Activated CD4-positive, alpha-beta T cell treated with anti-CD3 and anti-CD28 coated beads for 1 hour (primary cell): ENCODE measurements around the gene OBSCN.

Experiments used
- DNase-seq: peaks from one replicate; pipeline ENCODE4 v3.0.0-alpha.2; 2020

The OBSCN gene

DNA sequence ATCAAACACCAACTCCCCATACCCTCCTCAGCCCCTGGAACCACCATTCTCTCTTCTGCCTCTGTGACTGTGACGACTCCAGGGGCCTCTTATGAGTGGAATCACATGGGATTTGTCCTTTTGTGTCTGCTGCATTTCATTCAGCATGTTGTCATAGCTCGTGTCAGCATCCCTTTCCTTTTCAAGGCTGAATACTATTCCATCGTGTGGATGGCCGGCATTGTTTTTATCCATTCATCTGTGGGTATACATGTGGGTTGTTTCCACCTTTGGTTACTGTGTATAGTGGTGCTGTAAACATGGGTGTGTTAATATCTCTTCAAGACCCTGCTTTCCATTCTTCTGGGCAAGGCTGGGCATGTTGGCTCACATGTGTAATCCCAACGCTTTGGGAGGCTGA lies 17.1 kb upstream of the OBSCN start:
- DNase-seq: no peak

- DNase-seq: no peak
Measured at GRCh38 chr1:228194436-228194835, 13.4 kb upstream of the OBSCN start.

- no peak for DNase-seq
Measured at GRCh38 chr1:228194921-228195812, 12.7 kb upstream of the OBSCN start.

GRCh38 chr1:228197555-228198147 lies 10.2 kb upstream of the OBSCN start:
- no peak for DNase-seq

DNA sequence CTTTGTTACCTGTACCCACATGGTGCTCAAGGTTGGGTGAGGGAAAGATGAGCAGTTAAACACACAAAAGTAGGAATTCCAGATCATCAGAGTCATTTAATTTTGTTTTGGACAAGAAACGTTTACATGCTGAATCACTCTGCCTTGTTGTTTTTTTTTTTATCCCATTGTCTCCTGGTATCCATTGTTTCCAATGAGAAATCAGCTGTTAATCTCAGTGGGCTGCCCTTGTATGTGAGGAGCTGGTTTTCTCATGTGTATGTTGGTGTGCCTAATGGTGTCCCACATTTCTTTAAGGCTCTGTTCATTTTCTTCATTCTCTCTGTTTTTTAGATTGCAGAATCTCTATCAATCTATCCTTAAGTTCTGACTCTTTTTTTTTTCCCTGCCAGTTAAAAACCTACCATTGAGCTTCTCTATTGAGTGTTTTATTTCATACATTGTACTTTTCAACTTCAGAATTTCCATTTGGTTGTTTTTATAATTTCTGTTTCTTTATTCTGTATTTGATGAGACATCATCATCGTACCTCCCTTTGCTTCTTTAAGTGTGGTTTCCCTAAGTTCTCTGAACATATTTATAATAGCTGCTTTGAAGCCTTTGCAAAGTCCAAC lies 8.8 kb upstream of the OBSCN start:
- no peak for DNase-seq

DNA sequence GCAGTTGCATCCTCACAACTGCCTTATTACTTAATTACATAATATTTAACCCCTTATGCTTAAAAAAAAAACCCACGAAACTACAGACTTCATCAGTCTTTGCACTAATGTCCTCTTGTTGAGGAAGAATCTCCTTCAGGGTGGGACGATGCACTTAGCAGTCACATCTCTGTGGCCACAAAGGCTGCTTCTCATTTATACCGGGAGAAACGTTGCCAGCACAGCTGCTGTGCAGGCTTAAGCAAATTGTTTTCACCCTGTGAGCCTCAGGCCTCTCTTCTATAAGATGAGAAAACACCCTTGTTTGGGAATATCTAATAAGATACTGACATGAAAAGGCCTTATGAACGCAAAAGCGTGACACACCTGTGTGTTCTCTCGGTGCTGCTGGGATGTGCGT lies 2.9 kb upstream of the OBSCN start:
- no peak for DNase-seq

DNA sequence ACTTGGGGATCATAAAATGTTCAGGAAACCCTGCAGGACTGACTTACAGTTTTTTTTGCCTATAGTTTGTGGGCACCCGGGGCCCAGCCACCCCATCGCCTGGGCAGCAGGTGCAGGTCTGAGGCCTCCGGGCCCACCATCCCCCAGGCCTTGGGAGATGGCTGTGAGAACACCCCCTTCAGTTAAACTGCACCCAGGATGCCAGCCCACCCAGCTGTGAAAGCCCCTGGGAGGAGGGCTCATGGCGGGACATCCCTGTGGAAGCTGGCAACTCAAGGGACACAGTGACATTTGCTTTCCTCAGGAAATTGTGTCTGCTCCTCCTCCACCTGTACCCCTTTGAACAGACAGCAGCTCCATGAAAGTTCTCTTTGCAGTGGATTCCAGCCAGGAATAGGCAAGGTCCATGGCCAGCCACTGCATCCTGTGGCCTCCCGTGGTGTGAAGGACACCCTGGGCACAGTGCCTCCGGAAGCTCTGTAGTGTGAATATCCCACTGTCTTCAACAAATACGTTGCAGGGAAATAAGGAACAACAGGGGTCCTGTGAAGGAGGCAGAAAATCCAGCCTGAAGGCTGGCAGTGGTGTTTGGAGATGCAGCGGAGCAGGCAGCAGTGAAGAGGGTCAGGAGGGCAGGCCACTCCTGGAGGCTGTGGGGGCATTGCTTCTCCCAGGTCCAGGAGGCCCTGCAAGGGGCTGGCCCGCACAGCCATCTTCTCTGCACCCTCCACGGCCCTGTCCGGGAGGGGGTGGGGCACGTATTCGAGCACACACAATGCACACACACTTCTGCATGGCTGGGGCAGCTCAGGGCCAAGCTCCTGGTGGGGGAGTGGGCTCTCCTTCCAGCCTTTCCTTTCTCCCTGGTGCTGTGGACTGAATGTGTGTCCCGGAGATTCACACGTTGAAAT lies 2.1 kb upstream of the OBSCN start:
- DNase-seq: no peak

GRCh38 chr1:228206582-228207351 lies 1.1 kb upstream of the OBSCN start:
- no peak for DNase-seq

DNA sequence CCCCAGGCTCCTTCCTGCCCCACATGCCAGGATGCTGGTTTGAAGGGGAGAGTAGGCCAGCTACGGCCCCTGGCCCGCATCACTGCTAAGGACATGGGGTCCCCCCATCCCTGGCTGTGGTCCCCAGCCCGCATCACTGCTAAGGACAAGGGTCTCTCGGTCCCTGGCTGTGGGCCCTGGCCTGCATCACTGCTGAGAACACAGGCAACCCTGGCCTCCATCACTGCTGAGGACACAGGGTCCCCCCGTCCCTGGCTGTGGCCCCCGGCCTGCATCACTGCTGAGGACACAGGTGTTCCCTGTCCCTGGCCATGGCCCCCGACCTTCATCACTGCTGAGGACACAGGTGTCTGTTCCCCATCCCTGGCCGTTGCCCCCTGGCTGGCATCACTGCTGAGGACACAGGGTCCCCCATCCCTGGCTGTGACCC lies 448 bp upstream of the OBSCN start:
- no peak for DNase-seq

DNA sequence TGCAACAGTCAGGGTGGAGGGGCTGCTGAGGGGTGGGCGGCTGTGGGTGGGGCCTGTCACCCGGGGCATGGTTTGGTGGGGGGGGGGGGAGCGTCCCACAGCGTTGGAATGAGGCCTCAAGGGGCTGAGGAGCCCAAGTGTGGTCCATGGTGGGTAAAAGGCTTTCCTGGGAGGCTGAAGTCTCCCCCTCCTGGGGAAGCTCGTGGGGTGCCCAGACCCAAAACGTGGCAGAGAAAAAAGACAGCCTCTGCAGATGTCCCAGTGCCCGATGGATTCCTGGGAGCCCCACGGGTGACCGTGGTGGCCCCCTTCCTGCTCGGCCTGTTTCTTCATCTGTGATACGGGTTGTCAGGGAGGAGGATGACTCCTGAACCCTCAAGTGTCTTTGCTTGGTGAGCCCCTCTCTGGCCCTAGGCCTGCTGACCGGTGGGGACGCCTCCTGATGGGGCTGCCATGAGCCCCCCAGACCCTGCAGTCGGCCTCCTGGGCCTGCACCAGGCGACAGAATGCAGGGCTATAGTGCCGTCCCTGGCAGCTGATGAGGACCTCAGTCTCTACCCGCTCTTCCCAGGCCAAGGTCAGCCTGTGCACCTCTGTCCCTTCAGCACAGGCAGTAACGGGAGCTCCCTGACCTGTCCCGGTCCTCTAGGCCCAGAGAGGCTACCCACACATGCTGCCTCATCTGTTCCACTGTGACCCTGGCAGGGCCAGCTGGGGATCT lies 1.1 kb downstream of the OBSCN start:
- no peak for DNase-seq

GRCh38 chr1:228209657-228210056 lies 1.8 kb downstream of the OBSCN start:
- DNase-seq: no peak

DNA sequence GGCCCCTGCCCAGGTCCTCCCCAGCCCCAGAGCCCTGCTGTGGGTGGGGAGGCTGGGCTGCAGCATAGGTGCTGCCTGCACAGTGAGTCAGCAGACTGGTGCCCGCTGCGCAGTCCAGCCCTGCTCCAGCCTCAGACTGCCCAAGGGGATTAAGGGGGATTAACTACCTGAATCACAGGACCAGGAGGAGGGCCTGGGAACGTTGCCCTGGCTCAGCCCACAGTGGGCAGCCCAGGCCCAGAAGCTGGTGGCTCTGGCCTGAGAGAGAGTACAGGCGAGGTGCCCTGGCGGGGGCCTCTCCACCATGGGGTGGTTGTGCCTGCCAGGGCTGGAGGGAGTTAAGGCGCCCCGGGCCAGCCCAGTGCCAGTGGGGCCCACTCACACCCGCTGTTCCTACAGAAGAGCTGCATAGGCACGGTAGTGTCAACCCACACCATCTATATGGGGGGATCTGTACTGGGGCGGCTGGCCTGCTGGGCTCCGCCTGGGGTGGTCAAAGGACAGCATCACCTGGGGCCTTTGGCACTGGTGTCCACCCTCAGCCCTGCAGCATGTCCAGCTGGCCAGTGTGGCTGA lies 2.3 kb downstream of the OBSCN start:
- no peak for DNase-seq

DNA sequence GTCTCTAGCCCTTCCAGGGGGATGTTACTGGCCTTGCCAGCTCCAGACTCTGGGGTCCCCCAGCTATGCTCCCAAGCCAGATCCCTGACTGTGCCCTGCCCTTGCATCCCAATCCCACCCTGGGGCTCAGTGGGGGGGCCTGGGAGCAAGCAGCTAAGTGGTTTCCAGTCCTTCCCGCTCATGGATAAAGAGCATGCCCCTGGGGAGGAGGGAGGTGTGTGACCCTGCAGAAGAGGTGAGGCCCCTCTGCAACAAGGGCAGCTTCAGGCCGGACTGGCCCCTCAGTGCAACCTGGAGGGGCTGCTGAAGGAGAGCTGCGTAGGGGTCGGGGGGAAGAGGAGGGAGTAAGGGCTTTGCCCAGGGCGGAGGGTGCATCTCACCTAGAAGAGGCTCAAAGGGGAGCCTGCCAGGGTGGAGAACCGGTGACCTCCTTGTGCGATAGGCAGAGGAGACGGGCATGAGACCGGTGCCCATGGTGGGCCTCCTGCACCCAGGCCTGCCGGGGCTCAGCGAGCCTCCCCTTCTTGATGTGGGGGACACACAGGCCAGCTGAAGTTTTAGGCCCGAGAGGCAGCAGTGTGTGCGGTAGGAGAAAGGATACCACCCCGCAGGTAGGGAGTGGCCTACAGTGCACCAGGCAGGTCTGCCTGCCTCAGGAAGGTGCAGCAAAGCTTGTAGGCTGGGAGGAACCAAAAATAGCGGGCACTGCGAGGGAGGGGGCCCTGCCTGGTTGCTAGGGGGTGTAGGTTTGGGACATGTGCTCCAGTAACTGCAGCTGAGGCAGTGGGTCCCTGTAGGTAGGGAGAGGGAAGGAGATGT lies 3.1 kb downstream of the OBSCN start:
- DNase-seq: no peak

DNA sequence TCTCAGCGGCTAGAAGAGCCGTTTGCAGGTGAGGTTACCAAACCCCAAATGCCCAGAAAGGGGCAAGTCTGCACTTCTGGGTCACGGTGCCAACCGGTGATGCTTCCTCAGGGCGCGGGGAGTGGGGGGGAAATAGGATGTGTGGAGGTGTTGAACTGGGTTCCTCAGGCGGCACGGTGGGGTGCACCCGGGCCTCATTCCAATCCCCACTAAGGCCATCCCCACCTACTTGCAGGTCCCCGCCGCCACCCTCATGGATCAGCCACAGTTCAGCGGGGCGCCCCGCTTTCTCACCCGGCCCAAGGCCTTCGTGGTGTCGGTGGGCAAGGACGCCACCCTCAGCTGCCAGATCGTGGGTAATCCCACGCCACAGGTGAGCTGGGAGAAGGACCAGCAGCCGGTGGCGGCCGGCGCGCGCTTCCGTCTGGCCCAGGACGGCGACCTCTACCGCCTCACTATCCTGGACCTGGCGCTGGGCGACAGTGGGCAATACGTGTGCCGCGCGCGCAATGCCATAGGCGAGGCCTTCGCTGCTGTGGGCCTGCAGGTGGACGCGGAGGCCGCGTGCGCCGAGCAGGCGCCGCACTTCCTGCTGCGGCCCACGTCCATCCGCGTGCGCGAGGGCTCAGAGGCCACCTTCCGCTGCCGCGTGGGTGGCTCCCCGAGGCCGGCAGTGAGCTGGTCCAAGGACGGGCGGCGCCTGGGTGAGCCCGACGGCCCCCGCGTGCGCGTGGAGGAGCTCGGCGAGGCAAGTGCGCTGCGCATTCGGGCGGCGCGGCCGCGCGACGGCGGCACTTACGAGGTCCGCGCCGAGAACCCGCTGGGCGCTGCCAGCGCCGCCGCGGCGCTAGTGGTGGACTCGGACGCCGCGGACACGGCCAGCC lies 3.9 kb downstream of the OBSCN start:
- DNase-seq: no peak

GRCh38 chr1:228212415-228212965 lies 4.6 kb downstream of the OBSCN start:
- no peak for DNase-seq

- DNase-seq: peak; percentile 81
Measured at GRCh38 chr1:228212966-228213844, 5.4 kb downstream of the OBSCN start.

GRCh38 chr1:228213917-228214808 lies 6.3 kb downstream of the OBSCN start:
- DNase-seq: no peak
